ENCODE measurements around the gene BTN3A1. TPM values are rescaled to one million over a fixed set of nuclear protein-coding genes. Genes with fewer than 3 reads are reported as not detected.

Gene BTN3A1
- total and polyA plus RNA-seq, 2 of the 8 experiments (the other 6 are each of a cell fraction or from before 2014, with no cell fraction given), result 4.7 to 5.6 TPM

GRCh38 chr6:26354162-26354561, 47.9 kb upstream of the BTN3A1 start:
- H3K23ac ChIP-seq (ENCODE audit: insufficient read length), result no peak overlapping the region
- H2AFZ ChIP-seq (ENCODE audit: low read length), result no peak overlapping the region
- H3K4me2 ChIP-seq (ENCODE audit: insufficient read depth in 1 of 2, low read depth in 2 of 2, low read length in 2 of 2), result no peak overlapping the region
- H3K4me3 ChIP-seq (ENCODE audit: extremely low read depth in 1 of 4, insufficient read depth in 2 of 4, low read depth in 3 of 4, low read length in 4 of 4), result no peak overlapping the region
- no peaks in the 10 kb centered on the region for H3K9me3 ChIP-seq (ENCODE audit: insufficient read depth in 2 of 2, low read depth in 1 of 2, low read length in 1 of 2)
- no peak overlapping the region for H3K9ac ChIP-seq (replicated peaks in 1 of 4; ENCODE audit: extremely low read depth in 1 of 4, low read depth in 3 of 4, low read length in 3 of 4)
- ChIA-PET POLR2A (ENCODE audit: partially characterized antibody) (interaction anchor here (1.3 kb wide), 1 partner anchor 120 kb away, joined by 4 read pairs; no protein-coding TSS in a partner anchor), CTCF (ENCODE audit: partially characterized antibody) (interaction anchor here (1.0 to 1.3 kb wide), 2 partner anchors 91 to 147 kb away, joined by 3 to 4 read pairs; no protein-coding TSS in a partner anchor)
- H2BK120ac ChIP-seq (replicated peaks; ENCODE audit: low read depth, low read length), result no peak overlapping the region
- TF ChIP-seq RFX5 (IDR thresholded peaks at IDR 0.05; ENCODE audit: borderline replicate concordance, low read depth, low read length) (no peak), BRCA1 (IDR thresholded peaks at IDR 0.05; ENCODE audit: low read depth, low read length) (no peak), RAD21 (IDR thresholded peaks at IDR 0.05 in 1 of 2, conservative IDR thresholded peaks at IDR 0.05 in 1 of 2; ENCODE audit: low read depth in 2 of 2, low read length in 2 of 2) (no peak)
- H3K18ac ChIP-seq (ENCODE audit: extremely low read depth, low read length), result no peak overlapping the region
- DNase-seq (ENCODE audit: low read depth in 1 of 2, low spot score in 2 of 2) (no peak), FAIRE-seq (no peak)
- no peak overlapping the region for H2BK5ac ChIP-seq (ENCODE audit: low read depth, low read length)
- H3K14ac ChIP-seq (ENCODE audit: insufficient read length), result no peak overlapping the region
- H3K79me1 ChIP-seq (ENCODE audit: low read depth, low read length), result no peaks in the 10 kb centered on the region
- no peaks in the 10 kb centered on the region for H3K27me3 ChIP-seq (replicated peaks in 1 of 4; ENCODE audit: control insufficient read depth in 3 of 4, extremely low read depth in 1 of 4, insufficient read depth in 3 of 4, low read length in 3 of 4)
- no peaks in the 10 kb centered on the region for H4K20me1 ChIP-seq (replicated peaks in 1 of 2; ENCODE audit: control insufficient read depth in 1 of 2, insufficient read depth in 2 of 2, low read length in 2 of 2)
- H3K79me2 ChIP-seq (ENCODE audit: control insufficient read depth in 1 of 2, insufficient read depth in 2 of 2, low read length in 2 of 2), result no peaks in the 10 kb centered on the region
- WGBS, 2 experiments (ENCODE audit: extremely low coverage in 1 of 2, insufficient coverage in 1 of 2, insufficient read length in 1 of 2, insufficient replicate concordance in 2 of 2, low coverage in 1 of 2, low lambda C conversion rate in 2 of 2, missing lambda C conversion rate in 1 of 2), result 58% methylated on average over 3 of the region's 3 CpGs; no CpG with 5 or more reads in 1 of the 2 experiments
- H3K23me2 ChIP-seq (ENCODE audit: low read depth, low read length), result peaks cover 1% of the 10 kb centered on the region; the same call in 1 of the 2 replicates
- no peak overlapping the region for H2AK5ac ChIP-seq (ENCODE audit: low read depth, low read length)
- no peak overlapping the region for H3K56ac ChIP-seq (replicated peaks; ENCODE audit: insufficient read length, low read depth, low read length)
- H4K91ac ChIP-seq (replicated peaks; ENCODE audit: insufficient read length, low read length), result no peak overlapping the region
- H4K8ac ChIP-seq (ENCODE audit: extremely low read depth, insufficient read depth, low read length), result no peak overlapping the region
- no peaks in the 10 kb centered on the region for H3K36me3 ChIP-seq (ENCODE audit: control insufficient read depth in 2 of 4, insufficient read depth in 4 of 4, low read length in 3 of 4)
- no peak overlapping the region for H3K27ac ChIP-seq (ENCODE audit: low read depth, low read length)
- H3K4me1 ChIP-seq (replicated peaks in 1 of 4; ENCODE audit: control insufficient read depth in 3 of 4, insufficient read depth in 4 of 4, low read length in 3 of 4), result no peaks in the 10 kb centered on the region; a peak in 3 of 7 replicates
- H3K4ac ChIP-seq (replicated peaks; ENCODE audit: insufficient read length, low read depth, low read length), result no peak overlapping the region
- H2BK12ac ChIP-seq (ENCODE audit: low read depth, low read length), result no peak overlapping the region; the same call in 1 of the 2 replicates
- no peak overlapping the region for H4K5ac ChIP-seq (ENCODE audit: insufficient read length, low read depth, low read length)
- no peak overlapping the region for H2BK15ac ChIP-seq (ENCODE audit: low read length)
- H2BK20ac ChIP-seq (ENCODE audit: low read length), result no peak overlapping the region

Data from H1 (cell line).